COLO829 (cell line): ENCODE data around the gene NTRK2.

Experiments
- DNase-seq: peaks from one replicate; pipeline ENCODE4 v3.0.0; 2012; ENCODE audit warnings: low spot score

NTRK2 gene

DNA sequence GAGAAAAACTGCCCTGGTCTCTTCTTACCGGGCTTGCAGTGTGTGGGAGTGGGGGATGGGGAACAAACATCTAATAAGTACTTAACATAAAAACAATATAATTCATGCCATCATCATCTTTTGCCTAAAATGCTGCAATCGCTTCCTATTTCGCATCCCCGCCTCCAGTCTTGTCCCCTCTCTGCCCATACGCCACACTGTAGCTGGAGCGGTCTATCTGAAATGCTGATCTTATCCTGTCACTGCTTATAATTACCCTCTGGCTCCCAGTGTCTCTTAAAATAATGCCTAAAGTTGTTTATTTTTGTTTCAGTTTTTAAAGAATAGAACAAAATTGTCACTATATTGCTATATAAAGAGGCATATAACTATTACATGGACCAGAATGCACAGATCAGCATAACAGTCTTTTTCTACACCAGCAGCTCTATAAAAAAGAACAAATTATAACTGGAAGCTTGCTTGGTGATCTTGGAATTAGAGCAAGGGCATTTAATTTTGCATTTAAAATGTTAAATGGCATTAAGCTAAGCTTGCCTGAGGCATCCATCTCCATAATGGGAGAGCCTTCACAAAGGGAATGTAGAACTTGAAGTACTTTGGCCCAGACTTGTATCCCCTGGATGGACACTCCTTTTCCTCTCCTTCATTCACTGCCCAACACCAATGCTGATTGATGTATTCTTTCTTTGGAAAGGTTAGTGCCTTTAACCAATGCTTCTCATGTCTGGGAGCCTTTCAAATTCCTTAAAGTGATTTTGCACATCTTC, 12.2 kb downstream of the NTRK2 start:
- no peak for DNase-seq

DNA sequence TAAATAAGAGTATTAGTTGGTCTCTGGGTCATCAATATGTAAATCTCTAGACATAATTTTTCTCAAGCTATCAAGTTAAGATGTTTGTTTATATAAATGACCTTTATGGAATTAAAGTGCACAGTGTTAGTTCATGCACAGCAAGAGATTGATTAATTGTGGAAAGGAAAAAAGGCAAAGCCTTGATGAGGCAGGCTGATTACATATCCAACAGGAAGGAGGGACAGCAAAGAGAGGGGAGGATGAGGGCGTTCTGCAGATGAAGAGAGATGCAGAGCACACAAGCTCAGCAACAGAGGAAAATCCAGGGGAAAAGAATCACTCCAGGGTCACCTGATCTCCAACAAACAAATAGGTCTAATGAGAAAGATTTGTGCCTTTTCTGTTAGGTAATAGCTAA, 16.5 kb downstream of the NTRK2 start:
- no peak for DNase-seq

DNA sequence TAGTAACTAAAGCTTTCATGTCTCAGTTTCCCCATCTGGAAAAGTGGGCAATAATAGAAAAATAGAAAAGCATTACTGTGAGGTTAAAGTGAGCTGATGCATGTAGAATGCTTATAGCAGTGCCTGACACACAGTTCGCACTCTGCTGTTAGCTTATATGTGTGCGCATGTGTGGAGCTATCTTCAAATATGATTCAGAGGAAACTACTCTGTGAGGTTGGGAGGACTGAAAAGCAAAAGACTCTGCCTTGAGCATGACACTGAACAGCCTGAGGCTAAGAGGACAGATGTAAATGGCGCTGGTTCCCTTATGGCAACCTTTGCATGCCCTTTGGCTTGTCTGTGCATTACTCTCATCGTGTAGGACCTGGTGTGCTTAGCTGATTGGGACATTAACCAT, 19.4 kb downstream of the NTRK2 start:
- no peak for DNase-seq

DNA sequence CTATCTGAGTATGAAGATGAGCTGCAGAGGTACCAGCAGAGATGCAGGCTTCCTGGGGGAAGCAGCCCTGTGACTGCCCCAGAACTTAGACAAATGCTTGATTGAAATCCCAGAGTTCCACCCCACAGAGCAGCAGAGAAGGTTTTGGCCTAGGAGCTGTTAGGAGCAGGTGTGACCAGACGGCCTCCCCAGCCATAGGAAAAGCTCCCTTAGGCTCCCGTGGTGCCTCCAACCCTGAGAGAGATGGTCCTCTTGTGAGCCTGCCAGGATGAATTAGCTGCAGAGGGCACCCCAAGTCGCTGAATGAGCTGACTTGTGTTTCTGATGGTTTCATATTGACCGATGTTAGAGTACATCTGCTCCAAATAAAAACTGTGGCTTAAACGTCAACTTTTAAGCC, 22.1 kb downstream of the NTRK2 start:
- DNase-seq: no peak

DNA sequence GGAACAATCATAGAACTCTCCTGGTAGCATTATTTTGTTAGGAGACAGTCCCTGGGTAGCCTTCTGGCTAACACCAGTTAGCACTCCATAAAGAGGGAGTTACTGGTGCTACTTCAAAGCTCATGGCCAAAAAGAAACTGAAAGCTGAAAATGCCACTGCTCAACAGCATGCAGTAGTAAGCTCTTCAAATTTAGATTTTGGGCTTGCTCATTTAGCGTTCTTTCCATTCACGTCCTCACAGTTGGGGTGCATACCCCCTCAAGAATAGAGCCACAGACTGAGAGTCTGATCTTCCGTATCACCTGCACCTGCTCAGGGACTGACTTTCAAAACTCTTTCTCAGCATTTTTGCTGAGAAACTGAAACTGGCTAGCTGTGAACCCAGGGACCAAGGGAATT, 24.7 kb downstream of the NTRK2 start:
- no peak for DNase-seq

DNA sequence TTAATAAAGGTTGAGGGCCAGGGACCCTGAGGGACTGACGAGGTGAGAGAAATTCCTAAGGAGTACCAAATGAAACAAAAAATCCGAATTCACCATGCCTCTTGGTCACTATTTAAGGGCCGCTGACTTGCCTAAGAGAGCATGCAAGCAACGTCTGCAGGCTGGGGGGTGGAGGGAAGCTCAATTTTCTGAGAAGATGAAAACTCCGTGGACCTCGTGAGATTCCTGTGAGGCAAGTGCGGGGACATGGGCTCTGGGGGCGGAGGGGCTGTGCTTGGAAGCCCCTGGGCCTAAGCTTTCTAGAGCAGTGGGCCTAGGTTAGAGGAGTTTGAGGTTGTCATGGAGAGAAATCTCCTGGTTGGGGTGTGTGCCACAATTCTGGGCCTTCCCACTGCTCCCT, 27.5 kb downstream of the NTRK2 start:
- DNase-seq: no peak

DNA sequence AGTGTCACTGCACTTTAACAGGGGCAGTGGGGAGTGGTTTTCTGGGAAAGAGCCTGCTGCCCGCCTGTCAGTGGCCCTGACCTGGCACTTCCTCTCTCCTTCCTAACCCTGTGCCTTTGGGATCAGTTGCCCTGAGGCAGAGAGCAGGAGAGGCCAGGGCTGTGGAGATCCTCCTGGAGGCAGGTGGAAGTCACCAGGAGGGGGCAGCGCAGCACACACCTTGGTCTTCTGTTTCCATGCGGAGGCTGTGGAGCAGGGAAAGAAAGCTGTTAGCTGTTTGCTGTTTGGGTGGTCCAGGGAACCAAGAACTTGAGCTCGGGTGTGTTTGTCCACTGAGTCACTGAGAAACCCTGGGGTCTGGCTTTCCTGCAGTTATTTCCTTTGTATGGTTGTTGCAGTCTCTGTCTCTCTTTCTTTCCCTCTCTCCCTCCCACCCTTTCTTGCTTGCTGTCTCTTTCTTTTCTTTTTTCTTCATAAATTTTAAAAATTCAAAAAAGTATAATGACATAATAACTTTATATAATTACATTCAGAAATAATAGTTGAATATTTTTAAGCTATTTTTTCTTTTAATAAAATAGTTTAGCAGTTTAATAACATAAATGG, 28.1 kb downstream of the NTRK2 start:
- peak; percentile 32 for DNase-seq

DNA sequence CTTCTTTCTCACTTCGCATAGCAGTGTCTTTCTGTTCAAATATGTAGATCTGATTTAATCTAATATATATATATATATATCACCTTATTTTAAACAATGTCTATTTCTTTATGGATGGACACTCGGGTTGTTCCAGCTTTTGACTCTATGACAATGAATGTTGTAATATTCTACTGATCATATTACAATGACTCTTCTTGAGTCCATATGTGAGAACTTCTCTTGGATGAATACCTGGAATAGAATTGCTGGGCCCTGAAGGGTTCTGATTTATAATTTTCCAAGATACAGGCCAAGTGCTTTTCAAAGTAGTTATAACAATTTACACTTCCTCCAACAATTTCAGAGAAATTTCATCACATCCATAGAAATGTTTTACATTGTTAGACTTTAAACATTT, 28.8 kb downstream of the NTRK2 start:
- no peak for DNase-seq

DNA sequence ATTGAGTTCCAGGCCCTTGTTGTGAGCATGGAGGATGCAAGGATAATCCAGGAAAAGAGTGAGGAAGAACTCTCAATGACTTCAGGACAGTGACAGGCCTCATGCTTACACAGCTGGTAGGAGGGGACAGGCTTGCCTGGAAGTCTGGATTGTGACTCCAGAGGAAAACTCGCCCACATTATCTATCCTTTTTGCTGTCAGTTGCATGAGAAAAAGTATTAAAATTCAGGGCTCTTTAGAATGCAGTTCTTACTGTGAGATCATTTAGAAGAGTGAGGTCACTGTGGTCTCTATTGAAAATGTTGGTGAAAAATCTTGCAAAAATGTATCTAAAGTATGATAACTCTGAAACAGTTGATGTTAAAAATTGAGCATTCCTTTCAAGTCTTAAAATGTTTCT, 30.5 kb downstream of the NTRK2 start:
- DNase-seq: no peak

DNA sequence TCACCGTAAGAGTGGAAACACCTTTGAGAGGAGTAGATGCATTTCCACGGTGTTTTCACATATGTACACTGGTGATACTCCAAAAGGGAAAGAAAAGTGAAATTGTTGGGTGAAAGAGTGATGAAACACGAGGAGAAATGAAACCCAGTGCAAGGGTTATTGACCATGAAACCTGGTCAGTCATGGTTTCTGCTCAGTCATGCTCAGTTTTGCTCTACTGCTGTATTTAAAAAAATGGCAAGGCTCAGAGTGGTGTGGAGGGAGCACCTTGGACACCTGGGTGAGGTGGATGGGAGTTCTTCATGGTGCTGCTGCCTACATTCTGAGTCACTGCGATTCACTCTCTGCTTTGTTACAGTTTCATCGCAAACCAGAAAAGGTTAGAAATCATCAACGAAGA, 32.3 kb downstream of the NTRK2 start:
- no peak for DNase-seq

DNA sequence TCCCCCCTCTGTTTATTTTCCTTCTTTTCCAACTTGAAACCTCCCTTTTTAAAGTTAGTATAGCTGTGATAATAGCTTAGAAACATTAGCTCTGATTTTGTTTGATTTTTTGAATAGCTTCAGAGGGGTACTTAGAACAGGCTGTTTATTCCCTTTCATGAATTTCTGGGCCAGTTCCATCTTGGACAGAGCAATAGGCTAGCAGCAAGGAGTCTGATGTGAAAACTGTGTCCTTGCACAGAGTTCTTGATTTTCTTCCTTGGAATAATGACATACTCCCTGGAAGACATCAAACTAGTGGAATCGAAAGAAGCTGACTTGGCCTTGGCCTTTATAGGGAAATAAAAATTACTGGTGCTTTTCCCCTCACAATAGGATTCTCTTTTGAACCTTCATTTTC, 32.9 kb downstream of the NTRK2 start:
- DNase-seq: no peak

DNA sequence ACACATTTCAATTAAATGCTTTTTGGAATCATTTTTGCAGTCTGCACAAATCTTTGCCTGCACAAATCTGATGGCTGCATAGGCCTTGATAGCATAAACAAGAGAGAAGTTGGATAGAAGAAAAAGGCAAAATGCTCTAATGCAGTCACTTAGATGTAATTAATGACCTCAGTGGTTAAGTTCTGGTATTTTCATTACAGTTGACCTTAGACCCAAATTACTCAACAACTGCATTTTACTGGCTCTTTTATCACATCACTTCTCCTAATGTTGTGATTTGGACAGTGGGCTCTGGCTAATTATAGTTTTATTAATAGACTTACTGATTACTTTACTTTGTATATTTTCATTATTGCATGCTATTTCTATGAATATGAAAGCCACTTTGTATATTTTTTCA, 34.3 kb downstream of the NTRK2 start:
- DNase-seq: no peak

DNA sequence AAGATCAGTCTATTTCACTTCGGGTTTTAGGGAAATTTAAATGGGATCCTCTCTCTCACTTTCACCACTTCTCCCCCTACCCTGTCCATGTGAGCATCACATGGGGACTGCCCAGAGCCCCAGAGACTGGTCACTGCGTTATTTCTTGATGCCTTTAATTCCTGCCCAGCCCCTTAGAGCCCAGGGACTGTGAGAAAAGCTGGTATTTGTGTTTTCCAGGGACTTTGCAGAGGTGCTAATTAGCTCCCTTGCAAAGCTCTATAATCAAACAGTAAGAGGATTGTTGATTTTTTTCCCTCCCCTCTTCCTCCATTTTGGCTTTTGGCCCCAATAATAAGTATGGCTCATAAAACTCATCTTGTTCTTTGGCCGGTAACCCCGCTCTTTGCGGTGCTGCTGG, 35.6 kb downstream of the NTRK2 start:
- no peak for DNase-seq

DNA sequence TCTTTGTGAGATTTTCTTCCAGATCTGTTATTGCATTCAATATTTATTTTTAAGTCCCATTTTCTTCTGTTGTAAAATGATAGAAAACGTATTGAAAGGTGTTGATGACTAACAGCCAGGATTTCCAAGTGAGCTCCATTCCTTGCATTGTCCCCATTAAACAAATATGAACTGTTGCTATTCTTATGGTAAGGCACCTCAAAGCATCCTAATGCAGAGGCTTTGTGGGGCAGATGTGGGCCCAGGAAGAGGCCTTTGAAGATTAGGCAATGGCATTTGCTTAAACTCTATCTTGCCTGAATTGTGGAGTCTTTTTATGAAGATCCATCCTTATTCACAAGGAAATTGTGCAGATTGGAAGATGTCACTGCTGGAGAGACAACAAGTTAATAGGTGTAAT, 38.9 kb downstream of the NTRK2 start:
- no peak for DNase-seq

DNA sequence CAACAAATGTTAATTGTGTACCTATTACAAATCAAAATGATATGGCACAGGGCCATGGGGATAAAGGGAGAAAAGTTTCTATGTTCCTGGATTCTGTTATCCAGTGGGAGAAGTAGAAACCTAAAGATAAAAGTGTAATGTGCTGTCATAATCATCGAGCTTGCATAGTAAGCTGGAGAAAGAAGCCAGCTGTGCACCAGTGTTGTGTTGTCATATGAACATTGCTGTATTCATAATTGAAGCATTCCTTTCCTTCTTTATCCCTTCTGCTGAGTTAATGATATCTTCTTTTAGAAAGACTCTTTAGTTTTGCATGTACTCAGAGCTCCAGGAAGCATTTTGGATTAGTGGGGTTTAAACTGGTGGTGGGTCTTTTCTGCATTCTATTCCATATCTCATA, 39.5 kb downstream of the NTRK2 start:
- no peak for DNase-seq

DNA sequence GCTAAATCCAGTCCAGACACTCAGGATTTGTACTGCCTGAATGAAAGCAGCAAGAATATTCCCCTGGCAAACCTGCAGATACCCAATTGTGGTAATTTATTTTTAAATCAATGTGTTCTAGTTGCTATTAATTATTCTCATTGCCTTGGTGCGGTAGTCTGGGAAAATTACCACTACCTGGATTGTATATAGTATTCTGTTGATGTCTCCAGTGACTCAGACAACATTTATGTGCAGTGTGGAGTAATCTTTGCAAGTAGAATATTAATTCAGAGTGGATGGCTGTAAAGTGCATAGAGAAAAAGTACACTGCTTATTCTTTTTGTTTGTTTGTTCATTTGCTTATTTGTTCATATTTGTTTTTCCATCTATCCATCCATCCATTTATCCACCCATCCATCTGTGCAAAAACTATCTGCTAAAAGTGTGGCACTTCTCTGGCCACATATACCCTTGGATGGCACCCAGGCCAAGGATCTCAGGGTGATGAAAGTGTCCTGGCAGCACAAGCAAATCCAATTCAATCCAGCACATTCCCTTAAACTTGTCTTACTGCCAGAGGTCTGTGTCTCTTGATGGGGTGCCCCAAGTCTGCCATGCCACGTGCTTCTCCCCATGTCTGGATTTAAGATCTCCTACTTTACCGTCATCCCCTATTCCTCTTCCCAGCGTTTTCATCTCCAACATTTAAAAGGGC, 41.3 kb downstream of the NTRK2 start:
- no peak for DNase-seq

DNA sequence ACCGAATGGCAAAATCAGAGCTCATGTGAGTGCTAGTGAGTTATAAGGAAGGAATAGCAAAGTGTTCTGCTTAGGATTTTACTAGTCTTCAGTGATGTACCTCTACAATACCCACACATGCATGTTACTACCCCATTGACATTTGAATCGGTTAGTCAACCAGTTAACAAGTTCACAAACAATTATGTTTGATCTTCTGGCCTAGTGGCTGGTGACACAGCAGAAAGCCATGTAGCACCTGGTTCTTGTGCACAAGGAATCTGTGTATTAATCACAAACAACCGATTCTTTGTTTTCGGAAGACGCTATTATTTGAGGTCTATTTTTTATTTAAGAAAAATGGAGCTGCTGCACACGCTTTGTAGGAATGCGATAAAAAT, 41.9 kb downstream of the NTRK2 start:
- DNase-seq: peak; percentile 66

DNA sequence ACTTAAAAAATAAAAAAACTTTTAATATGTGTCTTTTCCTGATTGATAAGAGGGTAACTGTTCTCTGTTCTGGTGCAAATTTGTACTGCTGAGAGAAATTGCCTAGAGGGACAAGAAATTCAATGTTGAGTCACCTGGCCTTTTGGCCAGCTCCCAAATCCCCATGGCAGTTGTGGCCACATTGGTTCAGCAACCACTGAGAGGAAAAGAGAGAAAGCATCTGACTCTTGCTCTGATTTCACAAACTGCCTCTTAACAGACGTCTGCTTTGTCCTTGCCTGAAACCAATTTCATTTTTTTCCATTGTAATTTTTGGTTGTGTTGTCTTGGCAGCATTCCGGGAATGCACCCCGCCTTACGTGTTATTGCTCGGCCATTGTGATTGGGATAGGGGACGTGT, 42.4 kb downstream of the NTRK2 start:
- peak; percentile 83 for DNase-seq

DNA sequence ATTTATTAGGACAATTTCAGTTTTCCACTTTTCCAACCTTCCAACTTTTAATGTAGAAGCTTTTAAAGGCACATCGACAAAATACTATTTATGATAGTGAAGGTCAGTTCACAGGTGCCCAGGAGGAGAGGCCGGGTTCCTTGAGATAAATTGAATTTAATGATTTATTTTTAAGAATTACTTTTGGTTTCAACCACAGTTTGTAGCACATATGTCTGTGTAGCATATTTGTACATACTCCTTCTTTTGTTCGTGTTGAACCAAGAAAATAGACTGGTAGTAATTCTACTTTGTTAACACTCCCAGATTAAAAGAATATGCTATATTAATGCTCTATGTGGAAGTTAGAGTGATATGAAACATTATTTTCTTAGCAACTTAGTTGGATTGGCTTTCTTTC, 46.7 kb downstream of the NTRK2 start:
- no peak for DNase-seq

DNA sequence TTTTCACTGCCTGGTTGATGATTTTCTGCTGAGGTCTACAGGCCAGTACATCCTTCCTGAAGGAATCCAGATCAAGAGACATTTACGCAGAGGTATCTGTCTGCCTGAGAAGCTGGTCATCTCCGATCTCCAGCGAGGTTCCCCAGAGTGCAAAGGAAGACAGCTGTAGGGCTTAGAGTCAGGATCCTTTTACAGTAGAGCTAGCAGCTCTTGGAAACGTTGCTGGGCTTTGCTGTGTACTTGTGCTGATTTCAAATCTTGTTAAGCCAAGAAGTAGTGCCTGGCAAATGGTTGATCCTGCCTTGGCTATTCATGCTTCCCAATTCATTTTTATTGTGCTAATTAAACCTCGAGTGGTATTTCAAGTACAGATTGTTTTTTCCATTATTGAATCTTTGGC, 48.9 kb downstream of the NTRK2 start:
- DNase-seq: no peak

DNA sequence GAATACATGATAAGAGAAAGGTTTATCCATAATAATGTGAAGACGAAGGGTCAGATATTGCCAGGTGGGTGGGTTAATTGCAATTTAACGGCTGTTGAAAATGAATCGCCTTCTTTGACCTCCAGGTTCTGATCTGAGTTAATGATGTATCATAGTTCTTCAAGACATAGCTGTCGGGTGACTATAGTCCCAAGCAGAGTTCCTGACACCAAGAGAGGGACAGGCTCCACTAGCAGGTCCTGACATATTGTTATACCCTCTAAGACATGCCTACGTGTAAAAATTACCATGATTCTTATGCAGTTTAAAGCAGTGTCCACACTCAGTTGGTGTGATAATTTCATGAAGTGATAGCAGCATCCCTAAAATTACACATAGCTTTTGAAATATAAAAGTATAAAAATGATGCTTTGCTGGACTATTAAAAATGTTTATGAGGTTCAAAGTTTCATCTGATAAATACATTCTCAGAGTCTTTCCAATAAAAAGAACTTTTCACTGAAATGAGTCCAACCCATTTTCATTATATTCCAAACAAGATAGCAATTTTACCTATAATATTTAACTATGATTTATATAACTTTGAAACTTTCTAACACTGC, 53.0 kb downstream of the NTRK2 start:
- no peak for DNase-seq

DNA sequence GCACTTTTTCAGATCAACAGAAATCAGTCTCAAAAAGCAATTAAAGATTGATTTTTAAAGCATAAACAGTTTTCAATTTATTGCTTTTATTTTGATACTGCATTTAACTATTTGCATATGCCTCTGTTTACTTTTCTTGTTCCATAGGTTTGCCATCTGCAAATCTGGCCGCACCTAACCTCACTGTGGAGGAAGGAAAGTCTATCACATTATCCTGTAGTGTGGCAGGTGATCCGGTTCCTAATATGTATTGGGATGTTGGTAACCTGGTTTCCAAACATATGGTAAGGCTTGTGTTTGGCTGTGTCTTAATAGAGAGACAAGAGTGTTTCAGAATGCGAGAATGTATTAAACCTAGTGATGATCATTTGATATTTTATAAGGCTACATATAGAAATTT, 53.9 kb downstream of the NTRK2 start:
- DNase-seq: no peak

DNA sequence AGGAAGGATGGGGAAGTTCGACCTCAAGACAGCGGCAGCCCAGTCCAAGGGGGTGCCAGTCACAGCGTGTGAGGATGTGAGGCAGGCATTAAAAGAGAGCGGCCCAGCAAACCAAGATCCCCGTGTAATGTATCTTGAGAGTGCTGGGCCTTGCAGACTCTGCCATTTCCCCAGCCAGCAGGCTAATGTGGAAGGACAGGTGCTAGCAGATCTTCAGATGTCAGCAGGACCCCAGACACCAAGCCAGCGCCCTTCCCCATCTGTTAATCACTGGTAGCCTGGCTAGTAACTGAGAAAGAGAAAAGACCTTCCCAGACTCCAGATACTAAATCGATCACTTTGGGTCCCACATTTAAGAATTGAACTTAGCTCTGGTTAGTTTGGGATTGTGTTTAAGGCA, 62.2 kb downstream of the NTRK2 start:
- DNase-seq: no peak
